Measurements from ENCODE around the gene UCK2. TPM values are rescaled to one million over a fixed set of nuclear protein-coding genes. Genes with fewer than 3 reads are reported as not detected.

Gene UCK2
- total and polyA plus RNA-seq, 9 of the 15 experiments (the other 6 are each of a cell fraction or from before 2014, with no cell fraction given), result 71.6 to 145 (median 95.8) TPM

GRCh38 chr1:165842671-165843129 is 15.3 kb downstream of the UCK2 start (continued):
- TF ChIP-seq BCLAF1 (IDR thresholded peaks at IDR 0.05; ENCODE audit: borderline replicate concordance in 1 of 2, control insufficient read depth in 1 of 2, low read depth in 2 of 2, low read length in 1 of 2) (no peak), MTA2 (IDR thresholded peaks at IDR 0.05; ENCODE audit: low read depth) (peak; percentile 46; the same call in 1 of the 2 replicates), EGR1 (conservative IDR thresholded peaks at IDR 0.05) (no peak), MBD2 (IDR thresholded peaks at IDR 0.05; ENCODE audit: borderline replicate concordance, low read depth) (no peak), ZNF561 (CRISPR knock-in tag; conservative IDR thresholded peaks at IDR 0.05) (no peak), PKNOX1 (IDR thresholded peaks at IDR 0.05) (peak; percentile 90), SAP30 (IDR thresholded peaks at IDR 0.05; ENCODE audit: borderline replicate concordance, insufficient read depth, low read depth, low read length, poor library complexity, severe bottlenecking) (peak; percentile 53), ZNF146 (CRISPR knock-in tag; IDR thresholded peaks at IDR 0.05; ENCODE audit: unreplicated experiment) (no peak), PCBP2 (IDR thresholded peaks at IDR 0.05; ENCODE audit: low read depth, low read length, poor library complexity, severe bottlenecking) (no peak), KDM5B (IDR thresholded peaks at IDR 0.05; ENCODE audit: insufficient replicate concordance, low read depth, low read length) (no peak), RB1 (IDR thresholded peaks at IDR 0.05; ENCODE audit: low read depth) (no peak), KLF16 (IDR thresholded peaks at IDR 0.05) (peak; percentile 21; the same call in 1 of the 2 replicates), ZNF197 (CRISPR knock-in tag; IDR thresholded peaks at IDR 0.05; ENCODE audit: low read depth) (no peak), POLR2B (IDR thresholded peaks at IDR 0.05; ENCODE audit: low read depth, partially characterized antibody) (no peak), TCF7L2 (IDR thresholded peaks at IDR 0.05; ENCODE audit: low read depth, low read length) (no peak), MXI1 (IDR thresholded peaks at IDR 0.05; ENCODE audit: low read depth, low read length) (peak; percentile 65; the same call in 1 of the 2 replicates), FOSL1 (tag; conservative IDR thresholded peaks at IDR 0.05) (no peak), ZBTB12 (CRISPR knock-in tag; IDR thresholded peaks at IDR 0.05) (no peak), ZNF707 (CRISPR knock-in tag; conservative IDR thresholded peaks at IDR 0.05) (no peak), PTRF (tag; IDR thresholded peaks at IDR 0.05) (no peak), ZBTB17 (CRISPR knock-in tag; IDR thresholded peaks at IDR 0.05) (no peak)

Measured in K562 (cell line).